ENCODE results near the gene RPS6KA2. TPM values are rescaled to one million over a fixed set of nuclear protein-coding genes. Genes with fewer than 3 reads are reported as not detected.

Gene RPS6KA2
- total RNA-seq, 1 experiment from 2014 or later = 12.3 TPM

DNA sequence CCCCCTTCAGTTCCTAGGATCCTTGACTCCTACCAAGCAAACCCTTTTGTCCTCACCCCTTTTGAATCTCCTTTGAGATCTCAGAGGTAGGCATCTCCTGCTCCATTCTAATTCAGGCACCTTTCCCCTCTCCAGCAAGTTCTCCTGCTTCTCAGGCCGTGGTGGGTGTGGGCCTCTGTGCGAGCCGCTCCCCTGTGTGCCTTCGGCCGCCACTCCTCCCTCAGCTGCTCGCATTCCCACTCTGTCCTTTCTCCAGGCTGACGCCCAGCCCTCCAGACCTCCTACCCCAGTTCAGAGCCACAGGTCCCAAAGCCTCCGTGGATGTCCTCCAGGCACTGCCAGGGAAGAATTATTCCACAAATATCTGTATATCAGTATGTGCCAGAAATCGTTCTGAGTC is 19.7 kb upstream of the RPS6KA2 start:
- peaks cover 4% of the 10 kb centered on the region; the same call in 1 of the 2 replicates for H3K4me1 ChIP-seq (ENCODE audit: insufficient read depth, low read length)
- H4K91ac ChIP-seq (ENCODE audit: insufficient read length, low read depth, low read length) = no peak overlapping the region
- no peaks in the 10 kb centered on the region for H3K27me3 Mint-ChIP-seq (ENCODE audit: low read depth)
- H3K4me1 Mint-ChIP-seq = peaks cover 14 to 25% of the 10 kb centered on the region in 2 experiments
- H3K9me3 Mint-ChIP-seq = no peaks in the 10 kb centered on the region
- no peak overlapping the region for H3K4me3 Mint-ChIP-seq
- no peak overlapping the region for H3K4ac ChIP-seq (ENCODE audit: low read depth, low read length)
- no peak for DNase-seq
- no peaks in the 10 kb centered on the region for H3K23me2 ChIP-seq (ENCODE audit: insufficient read length, low read depth, low read length, poor library complexity, severe bottlenecking)
- no peak overlapping the region for H3T11ph ChIP-seq (ENCODE audit: low read length)
- H3K9me3 ChIP-seq (ENCODE audit: control insufficient read depth, low read depth, low read length) = no peaks in the 10 kb centered on the region
- H3K79me1 ChIP-seq (ENCODE audit: insufficient read depth, low read depth, low read length, poor library complexity, severe bottlenecking) = no peaks in the 10 kb centered on the region
- no peak overlapping the region for H3K4me2 ChIP-seq (ENCODE audit: insufficient read depth, insufficient read length, low read length)
- no CpG with 5 or more reads among the region's 9 CpGs for whole genome bisulfite sequencing (ENCODE audit: extremely low coverage, insufficient read length, low lambda C conversion rate)
- H2BK5ac ChIP-seq (ENCODE audit: insufficient read length, low read length) = no peak overlapping the region
- H3K36me3 Mint-ChIP-seq (ENCODE audit: insufficient read depth in 1 of 3, low read depth in 3 of 3) = no peaks in the 10 kb centered on the region
- H3K14ac ChIP-seq (ENCODE audit: insufficient read depth, low read length) = peak overlapping the region; percentile 8; the same call in 1 of the 2 replicates
- H4K20me1 ChIP-seq (ENCODE audit: control insufficient read depth, insufficient read depth, insufficient read length) = no peaks in the 10 kb centered on the region
- H2BK12ac ChIP-seq (ENCODE audit: insufficient read length, low read depth, low read length) = no peak overlapping the region
- no peaks in the 10 kb centered on the region for H3K27me3 ChIP-seq (ENCODE audit: insufficient read depth, low read length)
- no peak overlapping the region for H3K18ac ChIP-seq (ENCODE audit: insufficient read length, low read depth, low read length)
- no peak overlapping the region for H2BK15ac ChIP-seq (ENCODE audit: low read depth, low read length)
- H2BK20ac ChIP-seq (ENCODE audit: low read depth, low read length, poor library complexity, severe bottlenecking) = no peak overlapping the region
- no peak overlapping the region for H3K27ac ChIP-seq (ENCODE audit: insufficient read length, low read depth, low read length)
- H4K8ac ChIP-seq (replicated peaks; ENCODE audit: insufficient read length, low read depth, low read length) = no peak overlapping the region
- no peaks in the 10 kb centered on the region for H3K79me2 ChIP-seq (ENCODE audit: insufficient read depth, low read length)
- no peak overlapping the region for H2AK5ac ChIP-seq (ENCODE audit: insufficient read length, low read length)
- no peak overlapping the region for H3K23ac ChIP-seq (ENCODE audit: insufficient read length, low read depth, low read length)
- H3K27ac Mint-ChIP-seq = no peak overlapping the region
- H2BK120ac ChIP-seq (ENCODE audit: low read depth, low read length, poor library complexity, severe bottlenecking) = no peak overlapping the region
- H3K56ac ChIP-seq (ENCODE audit: insufficient read length, low read depth, low read length) = no peak overlapping the region
- H3K9ac ChIP-seq (ENCODE audit: extremely low read depth, insufficient read length, low read length) = no peak overlapping the region
- H4K5ac ChIP-seq (ENCODE audit: insufficient read length, low read depth, low read length) = no peak overlapping the region
- no peak for TF ChIP-seq CTCF (conservative IDR thresholded peaks at IDR 0.05)
- no peak overlapping the region for H2AFZ ChIP-seq (ENCODE audit: low read length)
